ENCODE data around the gene LOXL3.

The LOXL3 gene

DNA sequence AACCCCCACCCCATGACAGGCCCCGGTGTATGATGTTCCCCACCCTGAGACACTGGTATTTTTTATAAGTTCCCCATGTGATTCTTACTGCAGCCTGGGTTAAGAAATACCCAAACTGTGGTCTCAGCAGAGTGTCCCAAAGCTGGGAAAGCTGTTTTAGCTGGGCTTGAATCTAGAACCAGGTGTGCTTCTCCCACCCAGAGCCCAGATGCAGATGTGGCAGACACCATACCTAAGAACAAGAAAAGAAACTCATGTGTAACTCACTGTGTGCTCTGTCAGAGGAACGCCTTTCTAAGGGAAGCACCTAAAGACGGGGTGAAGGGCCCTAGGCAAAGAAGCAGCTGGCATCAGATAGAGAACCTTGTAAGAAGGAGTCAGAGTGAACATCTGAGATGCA lies 24.7 kb upstream of the LOXL3 start:
- Histone ChIP-seq H3K4me3 (ENCODE audit: low read depth in 1 of 2, low read length in 1 of 2) (no peak overlapping the region), H3K4me1 (ENCODE audit: control insufficient read depth in 1 of 2, insufficient read depth in 1 of 2, low read depth in 1 of 2, low read length in 1 of 2) (peaks cover 62 to 63% of the 10 kb centered on the region in 2 experiments), H3K36me3 (no peaks in the 10 kb centered on the region), H3K27ac (peak overlapping the region; percentile 83), H3K9me3 (no peaks in the 10 kb centered on the region), H3K27me3 (no peaks in the 10 kb centered on the region)
- TF ChIP-seq, protein P1, sequence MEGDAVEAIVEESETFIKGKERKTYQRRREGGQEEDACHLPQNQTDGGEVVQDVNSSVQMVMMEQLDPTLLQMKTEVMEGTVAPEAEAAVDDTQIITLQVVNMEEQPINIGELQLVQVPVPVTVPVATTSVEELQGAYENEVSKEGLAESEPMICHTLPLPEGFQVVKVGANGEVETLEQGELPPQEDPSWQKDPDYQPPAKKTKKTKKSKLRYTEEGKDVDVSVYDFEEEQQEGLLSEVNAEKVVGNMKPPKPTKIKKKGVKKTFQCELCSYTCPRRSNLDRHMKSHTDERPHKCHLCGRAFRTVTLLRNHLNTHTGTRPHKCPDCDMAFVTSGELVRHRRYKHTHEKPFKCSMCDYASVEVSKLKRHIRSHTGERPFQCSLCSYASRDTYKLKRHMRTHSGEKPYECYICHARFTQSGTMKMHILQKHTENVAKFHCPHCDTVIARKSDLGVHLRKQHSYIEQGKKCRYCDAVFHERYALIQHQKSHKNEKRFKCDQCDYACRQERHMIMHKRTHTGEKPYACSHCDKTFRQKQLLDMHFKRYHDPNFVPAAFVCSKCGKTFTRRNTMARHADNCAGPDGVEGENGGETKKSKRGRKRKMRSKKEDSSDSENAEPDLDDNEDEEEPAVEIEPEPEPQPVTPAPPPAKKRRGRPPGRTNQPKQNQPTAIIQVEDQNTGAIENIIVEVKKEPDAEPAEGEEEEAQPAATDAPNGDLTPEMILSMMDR (IDR thresholded peaks at IDR 0.05): no peak

DNA sequence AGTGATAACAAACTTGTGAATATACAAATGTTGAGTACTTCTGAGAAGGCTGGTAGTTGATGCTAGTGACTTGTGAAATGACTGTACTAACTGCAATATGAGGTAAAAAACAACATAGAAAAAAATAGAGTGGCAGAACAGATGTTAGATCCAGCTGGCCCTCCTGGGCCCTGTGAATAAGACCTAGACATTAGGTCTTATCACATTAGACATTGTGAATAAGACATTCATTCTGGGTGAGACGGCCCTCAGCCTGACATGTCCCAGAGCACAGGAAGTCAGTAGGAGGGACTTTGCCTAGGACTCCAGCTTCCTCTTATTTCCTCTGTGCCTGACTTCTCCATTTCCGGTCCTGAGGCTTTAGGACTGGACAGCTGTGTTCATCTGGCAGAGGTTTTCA lies 23.7 kb upstream of the LOXL3 start:
- Histone ChIP-seq H3K27ac (peak overlapping the region; percentile 83), H3K27me3 (no peaks in the 10 kb centered on the region), H3K4me1 (ENCODE audit: control insufficient read depth in 1 of 2, insufficient read depth in 1 of 2, low read depth in 1 of 2, low read length in 1 of 2) (peaks cover 61 to 63% of the 10 kb centered on the region in 2 experiments), H3K4me3 (ENCODE audit: low read depth in 1 of 2, low read length in 1 of 2) (peak overlapping the region; percentile 25 to 33), H3K9me3 (no peaks in the 10 kb centered on the region), H3K36me3 (no peaks in the 10 kb centered on the region)
- TF ChIP-seq, protein P1 (IDR thresholded peaks at IDR 0.05): no peak

DNA sequence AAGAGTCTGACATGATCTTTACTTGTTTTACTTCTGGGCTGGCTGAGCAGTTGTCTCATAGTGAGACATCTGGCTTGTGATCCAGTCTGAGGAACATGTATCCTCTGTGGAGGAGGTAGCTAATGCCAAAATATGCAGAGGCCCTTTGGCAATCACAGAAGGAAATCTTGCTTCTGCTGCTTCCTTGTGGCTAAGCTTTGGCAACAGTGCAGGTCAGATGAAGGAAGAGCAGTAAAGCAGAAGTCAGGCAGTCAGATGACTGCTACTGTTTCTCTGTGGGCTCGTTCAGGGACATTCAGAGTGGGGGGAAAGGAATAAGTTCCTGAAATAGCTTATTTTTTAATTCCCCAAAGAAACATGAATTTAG lies 23.1 kb upstream of the LOXL3 start:
- H3K9me3 ChIP-seq: no peaks in the 10 kb centered on the region
- no peaks in the 10 kb centered on the region for H3K36me3 ChIP-seq
- H3K27ac ChIP-seq: peak overlapping the region; percentile 83
- peaks cover 61 to 63% of the 10 kb centered on the region in 2 experiments for H3K4me1 ChIP-seq (ENCODE audit: control insufficient read depth in 1 of 2, insufficient read depth in 1 of 2, low read depth in 1 of 2, low read length in 1 of 2)
- peak overlapping the region; percentile 25 to 33 for H3K4me3 ChIP-seq (ENCODE audit: low read depth in 1 of 2, low read length in 1 of 2)
- TF ChIP-seq, protein P1 (IDR thresholded peaks at IDR 0.05): no peak
- no peaks in the 10 kb centered on the region for H3K27me3 ChIP-seq

DNA sequence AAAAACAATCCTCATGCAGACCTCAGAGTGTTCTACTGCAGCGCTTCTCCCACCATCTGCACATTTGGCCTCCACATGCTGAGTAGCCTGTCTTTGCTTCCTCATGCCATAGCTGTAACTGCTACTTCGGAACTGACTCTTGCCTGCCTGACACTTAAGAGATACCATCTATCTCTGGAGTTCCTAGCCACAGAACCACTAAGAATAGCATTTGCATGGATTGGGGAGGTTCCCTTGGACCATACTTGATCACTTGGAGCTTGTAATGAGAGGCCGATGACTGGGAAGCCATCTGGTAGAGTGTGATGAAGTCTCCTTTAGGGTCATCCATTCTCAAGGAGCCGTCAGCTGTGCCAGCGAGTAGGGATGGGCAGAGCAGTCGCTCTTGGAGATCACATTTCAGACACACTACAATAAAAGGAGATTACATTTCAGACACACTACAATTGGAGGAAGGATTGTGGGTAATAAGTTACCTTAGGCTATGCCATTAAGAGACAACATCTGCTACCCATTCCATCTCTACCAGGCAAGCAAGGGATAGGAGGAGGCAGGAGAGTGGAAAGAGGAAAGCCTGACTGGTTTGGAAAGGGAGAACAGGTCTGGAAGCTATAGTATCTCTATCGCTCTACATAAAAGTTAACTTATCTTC lies 22.6 kb upstream of the LOXL3 start:
- H3K27ac ChIP-seq: peak overlapping the region; percentile 83
- peaks cover 63 to 65% of the 10 kb centered on the region in 2 experiments for H3K4me1 ChIP-seq (ENCODE audit: control insufficient read depth in 1 of 2, insufficient read depth in 1 of 2, low read depth in 1 of 2, low read length in 1 of 2)
- no peaks in the 10 kb centered on the region for H3K9me3 ChIP-seq
- H3K27me3 ChIP-seq: no peaks in the 10 kb centered on the region
- no peaks in the 10 kb centered on the region for H3K36me3 ChIP-seq
- TF ChIP-seq, protein P1 (IDR thresholded peaks at IDR 0.05): no peak
- H3K4me3 ChIP-seq (ENCODE audit: low read depth in 1 of 2, low read length in 1 of 2): peak overlapping the region; percentile 25 to 33

DNA sequence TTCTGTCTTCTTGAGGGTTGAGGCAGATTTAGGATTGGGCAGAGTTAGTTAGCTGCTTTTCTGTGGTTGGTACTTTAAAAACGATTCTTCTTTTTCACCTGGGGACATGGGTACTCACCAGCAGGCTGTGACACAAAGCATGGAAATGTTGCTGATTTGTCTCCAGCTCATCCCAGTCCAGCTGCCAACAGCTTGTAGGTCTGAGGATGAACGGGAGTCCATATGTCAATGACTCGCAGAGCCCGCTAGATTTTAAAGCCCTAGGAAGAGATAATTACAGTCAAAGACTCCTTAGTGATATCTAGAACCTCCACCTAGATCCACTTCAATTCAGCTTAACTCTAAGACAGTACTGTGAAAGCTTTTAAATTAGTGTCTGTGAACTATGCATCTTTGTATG lies 21.6 kb upstream of the LOXL3 start:
- Histone ChIP-seq H3K27ac (peak overlapping the region; percentile 83), H3K36me3 (no peaks in the 10 kb centered on the region), H3K4me3 (ENCODE audit: low read depth in 1 of 2, low read length in 1 of 2) (no peak overlapping the region), H3K4me1 (ENCODE audit: control insufficient read depth in 1 of 2, insufficient read depth in 1 of 2, low read depth in 1 of 2, low read length in 1 of 2) (peaks cover 69 to 70% of the 10 kb centered on the region in 2 experiments), H3K9me3 (no peaks in the 10 kb centered on the region), H3K27me3 (no peaks in the 10 kb centered on the region)
- TF ChIP-seq, protein P1 (IDR thresholded peaks at IDR 0.05): no peak
